ENCODE data around the gene FYN.
"Not testable (repeated sequence)": the region's sequence is repeated elsewhere in the genome, so short reads cannot be mapped to it uniquely, and the experiment has no call there.

Gene FYN

DNA sequence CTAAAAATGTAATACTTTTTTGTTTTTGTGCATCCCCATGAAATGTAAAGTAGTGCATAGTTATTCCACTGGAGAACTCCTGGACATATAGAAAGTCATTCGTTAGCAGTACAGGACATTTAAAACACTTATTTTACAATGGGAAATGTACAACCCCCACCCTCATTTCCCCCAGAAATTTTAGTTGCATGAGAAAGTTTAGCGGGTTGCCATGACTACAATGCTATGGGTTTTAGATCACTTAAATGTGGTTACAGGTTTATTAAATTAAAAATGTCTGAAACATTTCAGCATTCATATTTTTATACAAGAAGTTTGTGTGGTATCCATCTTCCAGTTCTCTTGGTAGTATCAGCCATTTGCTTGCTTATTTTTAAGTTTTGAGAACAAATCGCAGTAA, 212.7 kb downstream of the FYN start:
- DNase-seq (ENCODE audit: low spot score) = no peak

DNA sequence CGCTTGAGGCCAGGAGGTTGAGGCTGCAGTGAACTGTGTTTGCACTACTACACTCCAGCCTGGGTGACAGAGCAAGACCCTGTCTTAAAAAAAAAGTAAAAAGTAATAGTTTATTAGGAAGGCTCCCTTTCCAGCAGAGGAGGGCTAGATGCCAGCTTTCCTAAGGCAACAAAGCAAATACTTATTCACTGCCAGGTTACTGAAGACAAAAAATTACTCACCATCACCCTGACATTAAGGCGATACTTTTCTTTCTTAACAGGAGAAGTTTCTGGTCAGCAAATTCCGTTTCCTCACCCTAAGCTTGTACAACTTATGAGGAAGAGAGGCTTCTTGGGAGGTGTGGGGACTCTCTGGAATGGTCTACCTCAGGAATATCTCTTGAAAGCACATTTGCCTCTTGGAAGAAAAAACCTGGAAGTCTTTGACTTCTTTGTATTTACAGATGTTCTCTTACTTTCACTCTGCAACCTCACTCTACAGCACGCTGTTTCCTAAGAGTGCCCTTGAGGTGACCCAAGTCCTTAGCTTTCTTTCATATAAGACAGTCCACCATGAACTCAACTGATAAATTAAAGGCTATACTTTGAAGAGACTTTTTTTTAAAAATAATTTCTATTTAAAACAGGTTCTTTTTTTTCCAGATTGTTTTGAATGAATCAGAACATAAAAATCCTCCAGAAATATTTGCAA, 214.6 kb downstream of the FYN start:
- DNase-seq (ENCODE audit: low spot score) = no peak

GRCh38 chr6:111657146-111657545, 216.1 kb downstream of the FYN start:
- no peak for DNase-seq (ENCODE audit: low spot score)

DNA sequence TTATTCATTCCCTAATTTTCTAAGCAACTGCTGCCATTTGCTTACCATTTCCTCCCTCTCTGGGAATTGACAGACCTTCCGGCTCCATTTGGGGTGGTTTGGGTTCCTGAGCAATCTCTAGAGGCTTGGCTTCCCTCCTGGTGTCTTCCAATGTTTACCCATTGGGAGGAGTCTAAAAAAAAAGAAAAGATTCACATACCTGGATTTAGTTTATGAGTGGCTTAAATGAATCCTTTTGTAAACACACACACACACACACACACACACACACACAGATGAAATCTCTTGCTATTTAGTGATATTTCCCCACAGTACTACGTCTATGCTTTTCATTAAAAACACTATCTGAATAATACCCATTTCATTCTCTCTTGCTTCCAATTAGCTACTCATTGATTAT, 219.3 kb downstream of the FYN start:
- no peak for DNase-seq (ENCODE audit: low spot score)

GRCh38 chr6:111653434-111653833, 219.8 kb downstream of the FYN start:
- DNase-seq (ENCODE audit: low spot score) = no peak

DNA sequence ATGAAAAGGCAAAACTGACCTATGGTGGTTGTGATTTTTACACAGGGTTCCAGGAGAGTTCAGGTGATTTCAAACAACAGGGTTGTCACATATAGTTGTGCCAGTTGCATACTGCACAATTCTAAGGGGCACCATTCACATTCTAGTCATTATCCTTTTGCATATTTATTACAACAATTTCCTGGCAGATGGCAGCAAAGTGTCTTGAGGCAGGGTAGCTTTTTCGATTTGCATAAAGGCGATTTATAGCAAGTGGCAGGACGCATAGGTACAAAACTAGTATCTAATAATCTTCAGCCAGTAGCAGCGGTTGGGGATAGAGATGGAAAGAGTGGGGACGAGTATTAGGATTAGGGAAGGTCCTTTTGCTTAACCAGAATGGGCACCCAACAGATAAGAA, 221.1 kb downstream of the FYN start:
- no peak for DNase-seq (ENCODE audit: low spot score)

GRCh38 chr6:111651185-111652034, 221.8 kb downstream of the FYN start:
- DNase-seq (ENCODE audit: low spot score) = no peak

DNA sequence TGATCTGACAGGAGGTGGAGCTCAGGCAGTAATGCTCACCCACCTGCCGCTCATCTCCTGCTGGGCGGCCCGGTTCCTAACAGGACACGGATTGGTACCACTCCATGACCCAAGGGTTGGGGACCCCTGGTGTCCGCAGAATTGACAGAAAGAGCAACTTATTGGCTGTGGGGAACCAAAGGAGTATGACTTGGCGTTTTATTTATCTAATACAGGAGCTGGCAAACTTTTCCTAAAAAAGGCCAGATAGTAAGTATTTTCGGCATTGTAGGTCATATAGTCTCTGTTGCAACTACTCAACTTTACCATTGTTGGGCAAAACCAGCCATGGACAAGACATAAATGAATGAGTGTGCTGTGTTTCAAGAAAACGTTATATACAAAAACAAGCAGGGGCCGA, 223.2 kb downstream of the FYN start:
- no peak for DNase-seq (ENCODE audit: low spot score)

DNA sequence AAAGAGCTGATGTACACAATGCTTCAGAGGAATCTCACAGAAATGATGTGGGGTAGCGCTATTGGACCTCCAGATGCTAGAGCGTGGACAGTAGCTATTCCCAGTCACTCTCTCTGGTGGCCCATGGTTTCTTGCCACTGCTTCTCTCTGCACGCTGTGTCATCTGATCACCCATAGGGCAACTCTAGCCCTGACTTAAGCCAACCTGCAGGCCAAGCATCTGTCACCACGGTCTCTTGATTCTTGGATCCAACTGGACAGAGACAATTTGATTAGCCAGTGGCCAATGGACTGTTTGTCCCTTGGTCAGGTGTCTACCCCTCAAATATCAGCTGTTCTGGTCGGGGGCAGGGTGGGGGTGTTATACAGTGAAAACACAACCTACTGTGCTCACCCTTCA, 225.2 kb downstream of the FYN start:
- no peak for DNase-seq (ENCODE audit: low spot score)

GRCh38 chr6:111646942-111647341, 226.3 kb downstream of the FYN start:
- DNase-seq (ENCODE audit: low spot score) = peak; percentile 83

- DNase-seq (ENCODE audit: low spot score) = no peak
Measured at GRCh38 chr6:111646034-111646433, 227.2 kb downstream of the FYN start.

- DNase-seq (ENCODE audit: low spot score) = no peak
Measured at GRCh38 chr6:111644893-111645430, 228.3 kb downstream of the FYN start.

DNA sequence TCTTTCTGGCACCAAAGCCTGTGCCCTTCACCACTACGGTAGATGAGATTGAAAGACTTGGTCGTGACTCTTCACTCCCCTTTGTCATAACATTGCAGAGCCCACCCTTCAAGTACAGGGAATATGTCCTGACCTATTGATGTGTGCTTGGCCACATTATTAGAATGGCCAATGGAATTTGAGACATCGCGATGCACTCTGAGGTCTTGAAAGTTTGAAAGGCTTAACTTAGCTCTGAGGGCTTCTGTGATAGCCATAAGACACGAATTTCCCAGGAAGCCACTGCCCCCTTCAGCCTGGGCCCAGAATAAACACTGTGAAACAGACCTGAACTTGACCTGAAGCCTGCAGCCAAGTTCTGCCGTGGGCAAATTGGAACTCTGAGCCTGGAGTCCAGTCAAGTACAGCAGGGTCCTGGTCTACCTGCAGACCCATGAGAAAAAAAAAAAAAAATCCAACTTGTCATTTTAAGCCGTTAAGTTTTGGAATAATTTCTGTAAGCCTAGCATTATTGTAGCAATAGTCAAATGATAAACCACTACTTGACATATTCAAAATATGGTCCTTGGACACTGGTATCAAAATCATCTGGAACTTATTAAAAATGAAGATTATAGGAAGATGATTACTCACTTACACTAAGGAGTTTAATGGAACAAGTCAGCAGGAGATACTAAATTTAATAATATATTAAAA, 230.6 kb downstream of the FYN start:
- no peak for DNase-seq (ENCODE audit: low spot score)

- DNase-seq (ENCODE audit: low spot score) = no peak
Measured at GRCh38 chr6:111639266-111639665, 234.0 kb downstream of the FYN start.

DNA sequence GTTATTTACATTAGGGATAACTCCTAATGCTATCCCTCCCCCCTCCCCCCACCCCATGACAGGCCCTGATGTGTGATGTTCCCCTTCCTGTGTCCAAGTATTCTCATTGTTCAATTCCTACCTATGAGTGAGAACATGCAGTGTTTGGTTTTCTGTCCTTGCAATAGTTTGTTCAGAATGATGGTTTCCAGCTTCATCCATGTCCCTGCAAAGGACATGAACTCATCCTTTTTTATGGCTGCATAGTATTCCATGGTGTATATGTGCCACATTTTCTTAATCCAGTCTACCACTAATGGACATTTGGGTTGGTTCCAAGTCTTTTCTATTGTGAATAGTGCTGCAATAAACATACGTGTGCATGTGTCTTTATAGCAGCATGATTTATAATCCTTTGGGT, 238.3 kb downstream of the FYN start:
- not testable (repeated sequence) for DNase-seq (ENCODE audit: low spot score)

DNA sequence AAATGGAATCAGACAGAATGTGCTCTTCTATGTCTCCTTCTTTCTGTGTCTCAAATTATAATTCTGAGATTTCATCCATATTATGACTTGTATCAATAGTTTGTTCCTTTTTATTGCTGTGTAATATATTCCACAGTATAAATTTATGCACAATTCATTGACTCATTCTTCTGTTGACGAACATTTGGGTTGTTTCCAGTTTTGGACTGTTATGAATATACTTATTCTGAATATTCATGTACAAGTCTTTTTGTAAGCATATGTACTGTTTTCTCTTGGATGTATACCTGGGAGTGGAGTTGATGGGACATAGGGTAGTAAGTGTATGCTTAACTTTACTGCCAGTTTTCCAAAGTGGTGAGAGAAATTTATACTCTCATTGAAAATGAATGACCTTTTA, 239.4 kb downstream of the FYN start:
- no peak for DNase-seq (ENCODE audit: low spot score)

- DNase-seq (ENCODE audit: low spot score) = no peak
Measured at GRCh38 chr6:111632468-111633247, 240.6 kb downstream of the FYN start.

DNA sequence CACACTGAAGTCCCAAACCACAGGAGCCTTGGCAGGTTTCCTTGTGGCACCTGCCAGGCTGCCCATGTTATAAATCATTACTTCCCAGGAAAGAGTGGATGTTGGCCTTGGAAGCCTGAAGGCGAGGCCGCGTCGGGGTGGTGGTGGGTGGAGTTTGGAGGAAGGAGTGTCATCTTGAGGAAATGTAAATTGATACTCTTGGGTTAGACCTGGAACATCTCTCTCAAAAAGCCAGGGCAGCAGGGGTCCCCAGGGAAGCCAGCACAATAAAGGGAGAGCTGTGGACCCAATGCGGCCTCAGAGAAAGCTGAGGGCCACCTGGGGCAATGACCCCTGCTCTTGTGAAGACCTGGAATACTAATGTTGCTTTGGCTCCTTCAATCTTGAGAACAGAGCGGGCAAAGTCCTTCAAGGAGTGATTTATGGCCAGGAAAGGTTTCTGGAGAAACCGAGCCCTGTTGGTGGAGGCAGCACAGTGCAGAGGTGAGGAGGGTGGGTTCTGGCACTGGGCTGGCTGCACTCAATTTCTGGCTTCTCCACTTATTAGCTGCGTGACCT, 241.3 kb downstream of the FYN start:
- DNase-seq (ENCODE audit: low spot score) = no peak

- DNase-seq (ENCODE audit: low spot score) = no peak
Measured at GRCh38 chr6:111631018-111631417, 242.2 kb downstream of the FYN start.

DNA sequence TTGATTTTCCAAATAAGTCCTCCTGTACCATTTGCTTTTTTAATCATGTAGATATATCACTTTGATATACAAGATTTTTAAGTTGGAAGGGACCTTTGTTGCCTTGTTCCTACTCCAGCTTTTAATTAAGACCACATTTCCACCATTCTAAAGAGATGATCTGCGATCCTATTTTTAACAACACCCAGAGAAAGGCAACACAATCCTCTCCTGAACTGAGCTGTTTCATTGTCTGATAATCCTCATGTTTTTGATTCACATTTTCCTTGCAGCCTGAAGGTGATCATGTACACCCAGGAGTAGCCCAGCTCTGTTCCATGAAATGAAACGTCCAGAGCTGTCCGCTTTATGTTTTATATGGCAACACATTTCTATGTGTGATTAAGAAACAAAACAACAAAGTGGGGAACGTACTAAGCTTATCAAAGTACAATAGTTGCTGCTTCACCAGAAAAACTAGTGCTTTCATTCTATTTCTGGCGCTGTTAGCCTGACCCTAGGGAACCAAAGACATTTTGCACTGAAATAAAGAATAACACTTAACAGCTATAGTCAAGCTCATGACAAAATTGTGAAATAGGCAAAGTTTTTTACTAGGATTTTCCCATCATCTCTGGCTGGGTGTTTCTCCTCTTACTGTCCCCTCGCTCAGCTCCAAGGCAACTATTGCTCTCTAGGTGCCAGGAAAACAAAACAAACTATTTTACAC, 245.0 kb downstream of the FYN start:
- DNase-seq (ENCODE audit: low spot score) = no peak

GRCh38 chr6:111626441-111626840, 246.8 kb downstream of the FYN start:
- DNase-seq (ENCODE audit: low spot score) = no peak

Data from left forelimb (tissue), 1 donor.